ENCODE measurements around the gene ISG20.
"Not testable (repeated sequence)": the region's sequence is repeated elsewhere in the genome, so short reads cannot be mapped to it uniquely, and the experiment has no call there.

The ISG20 gene

GRCh38 chr15:88619796-88620195 is 19.0 kb upstream of the ISG20 start:
- DNase-seq = no peak

GRCh38 chr15:88620995-88621772 is 17.6 kb upstream of the ISG20 start, which contains the start of gene AEN:
Gene AEN (plus strand): TSS chr15:88621340. CDS start chr15:88626210, 4,870 bp downstream.
- DNase-seq = peak; percentile 94 to 96

GRCh38 chr15:88621789-88622604 is 16.8 kb upstream of the ISG20 start:
- DNase-seq = peak; percentile 54 to 59

GRCh38 chr15:88622605-88622975 is 16.2 kb upstream of the ISG20 start:
- no peak for DNase-seq

GRCh38 chr15:88623061-88623460 is 15.8 kb upstream of the ISG20 start:
- peak; percentile 60 to 65 for DNase-seq

- no peak for DNase-seq
Observed at GRCh38 chr15:88623632-88624031, 15.2 kb upstream of the ISG20 start.

- peak; percentile 33 to 37 for DNase-seq
Observed at GRCh38 chr15:88624156-88624970, 14.5 kb upstream of the ISG20 start.

- DNase-seq = no peak
Observed at GRCh38 chr15:88624971-88625490, 13.8 kb upstream of the ISG20 start.

- no peak for DNase-seq
Observed at GRCh38 chr15:88625943-88626741, 12.7 kb upstream of the ISG20 start.

GRCh38 chr15:88627463-88627862 is 11.4 kb upstream of the ISG20 start:
- DNase-seq = peak; percentile 68 to 71

- DNase-seq = no peak
Observed at GRCh38 chr15:88628018-88628654, 10.7 kb upstream of the ISG20 start.

- DNase-seq = no peak
Observed at GRCh38 chr15:88629071-88629470, 9.7 kb upstream of the ISG20 start.

GRCh38 chr15:88630141-88630721 is 8.6 kb upstream of the ISG20 start:
- DNase-seq = no peak

GRCh38 chr15:88630798-88631463 is 7.9 kb upstream of the ISG20 start:
- no peak for DNase-seq

GRCh38 chr15:88631464-88632028 is 7.3 kb upstream of the ISG20 start:
- DNase-seq = no peak

GRCh38 chr15:88632797-88633196 is 6.0 kb upstream of the ISG20 start:
- DNase-seq = not testable (repeated sequence)

- DNase-seq = no peak
Observed at GRCh38 chr15:88634449-88634848, 4.4 kb upstream of the ISG20 start.

- peak in 1 of 2 donors; percentile 37 for DNase-seq
Observed at GRCh38 chr15:88635318-88635717, 3.5 kb upstream of the ISG20 start.

- peak; percentile 70 to 71 for DNase-seq
Observed at GRCh38 chr15:88636050-88636449, 2.8 kb upstream of the ISG20 start.

- no peak for DNase-seq
Observed at GRCh38 chr15:88636654-88637053, 2.2 kb upstream of the ISG20 start.
